Spinal cord (tissue), 10 donors: ENCODE measurements around the gene ABCB4. TPM values are rescaled to one million over a fixed set of nuclear protein-coding genes. Genes with fewer than 3 reads are reported as not detected.

Source experiments
- DNase-seq, 6 donors: peaks; one replicate each; pipeline versions ENCODE4 v3.0.0 to v3.0.0-alpha.2; 2013 to 2015; ENCODE audit warnings: low spot score in 6 of 6, low read depth in 4 of 6
- H3K27ac ChIP-seq: one replicate; pipeline ENCODE4 v1.5.1; 2013; ENCODE audit warnings: low read depth, low read length, control low read depth
- H3K27me3 ChIP-seq: one replicate; pipeline ENCODE4 v1.6.1; 2013; ENCODE audit warnings: low read length; ENCODE audit not compliant: control insufficient read depth, insufficient read depth
- H3K36me3 ChIP-seq: one replicate; pipeline ENCODE4 v1.6.1; 2013; ENCODE audit warnings: low read length; ENCODE audit not compliant: control insufficient read depth, insufficient read depth
- H3K4me1 ChIP-seq: one replicate; pipeline ENCODE4 v1.6.1; 2013; ENCODE audit warnings: low read length; ENCODE audit not compliant: control insufficient read depth, insufficient read depth
- H3K4me3 ChIP-seq: one replicate; pipeline ENCODE4 v1.5.1; 2013; ENCODE audit warnings: low read depth, low read length, control low read depth
- H3K9me3 ChIP-seq: one replicate; pipeline ENCODE4 v1.6.1; 2013; ENCODE audit warnings: low read length; ENCODE audit not compliant: control insufficient read depth, insufficient read depth
- WGBS: methylation state at CpG from one replicate; pipeline ENCODE4 v1.1.5; 2013; ENCODE audit warnings: missing lambda C conversion rate; ENCODE audit not compliant: insufficient coverage; 5-methylcytosine and 5-hydroxymethylcytosine counted together
- long read RNA-seq, 4 donors: transcript quantifications; one replicate each; lab custom pipeline, GENCODE V29; 2026
- polyA plus RNA-seq, 2 donors: library from polyadenylated mRNA; unstranded; fragments of 120-200 nt; gene quantifications; one replicate each; pipeline ENCODE4 v1.2.1, GENCODE V29; 2013; ENCODE audit not compliant: insufficient read length in 2 of 2
- total RNA-seq, 2 donors: library from RNA; depleted of rRNA in 1 of 2; stranded (reverse); fragments of 120-200 nt in 1 of 2; fragments of >200 nt in 1 of 2; gene quantifications; one replicate each; pipeline versions ENCODE4 v1.2.3 to v1.2.4, GENCODE V29; 2013 to 2014
- donor health status: healthy.

The ABCB4 gene
- total RNA-seq, result 1 to 10 TPM; 1.7 to 2.7 TPM
- polyA plus RNA-seq, result 1 to 10 TPM; 1.4 to 2.2 TPM
- long read RNA-seq, donor 1, result 0 reads
- long read RNA-seq, donor 2, result 0 reads
- long read RNA-seq, donor 3, result 0 reads
- long read RNA-seq, donor 4, result 0 reads

DNA sequence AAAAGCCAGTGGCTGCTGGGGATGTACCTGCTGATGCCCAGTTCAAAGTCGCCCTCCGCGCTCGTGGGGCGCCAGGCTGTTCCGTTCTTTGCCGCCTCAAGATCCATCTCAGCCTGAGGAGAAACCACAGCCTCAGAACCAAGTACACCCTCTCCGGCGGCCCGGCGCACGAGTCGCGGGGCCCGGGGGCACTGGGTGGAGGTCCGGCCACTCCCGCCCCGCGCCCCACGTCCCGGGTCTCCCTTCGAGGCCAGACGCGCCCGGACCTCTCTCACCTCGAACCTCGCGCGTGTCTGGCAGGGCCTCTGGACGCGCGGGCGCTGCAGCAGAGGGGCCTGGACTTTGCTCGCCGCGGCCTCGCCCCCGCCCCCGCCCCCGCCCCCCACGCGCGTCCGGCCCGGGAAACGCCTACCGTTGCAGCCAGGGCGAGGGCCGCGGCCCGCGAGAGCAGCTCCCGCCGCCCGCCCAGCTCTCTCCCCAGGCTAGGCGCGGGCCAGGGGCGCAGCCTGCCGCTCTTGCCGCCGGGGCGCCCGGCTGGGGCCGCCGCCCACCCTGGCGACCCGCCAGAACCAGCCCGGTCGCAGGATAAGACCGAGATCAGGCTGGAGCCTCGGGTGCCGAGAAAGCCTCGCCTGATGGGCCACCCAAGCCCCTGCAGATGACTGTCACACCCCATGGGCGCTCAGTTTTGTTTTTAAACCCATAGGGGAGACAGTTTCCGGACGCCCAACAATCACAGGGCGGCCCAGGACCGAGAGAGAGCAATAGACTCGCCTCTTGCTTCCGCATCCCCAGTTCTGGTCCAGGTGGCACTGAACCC lies at the start of gene ABCB4:
ABCB4 (minus strand) TSS at position 322 of the 820 bp plus-strand sequence; CDS start at position 107, 215 bp downstream.
- DNase-seq, result peak in 2 of 6 donors; percentile 39 to 59
- H3K4me3 ChIP-seq, result peak within 1 kb of the TSS; percentile 41
- peaks cover 9% of the 10 kb centered on the region for H3K4me1 ChIP-seq
- H3K27ac ChIP-seq, result no peak within 1 kb of the TSS
- peaks cover 4% of the 10 kb centered on the region for H3K27me3 ChIP-seq
- H3K9me3 ChIP-seq, result no peaks in the 10 kb centered on the region
- H3K36me3 ChIP-seq, result no peaks in the 10 kb centered on the region
- 3% methylated on average over 80 of the region's 80 CpGs for WGBS

DNA sequence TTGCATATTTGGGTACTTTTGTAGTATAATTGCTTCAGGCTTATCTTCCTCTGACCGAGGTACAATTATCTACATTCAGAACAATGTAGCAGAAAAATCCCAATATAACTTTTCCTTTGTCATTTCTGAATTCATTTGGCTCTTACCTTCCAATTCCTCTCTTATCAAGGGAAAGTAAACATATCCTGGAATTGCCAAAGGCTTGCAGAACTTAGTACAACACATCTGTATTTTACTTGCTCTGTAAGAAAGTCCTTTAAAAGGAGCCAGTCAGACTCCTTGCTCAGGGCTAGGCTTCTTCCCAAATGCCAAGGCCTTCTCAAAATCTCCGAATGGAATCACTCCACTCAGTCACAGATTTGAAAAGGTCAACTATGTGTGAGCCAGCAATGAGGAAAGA lies 43.3 kb upstream of the ABCB4 start:
- H3K36me3 ChIP-seq, result no peaks in the 10 kb centered on the region
- no peak for DNase-seq
- no CpG with 5 or more reads among the region's 2 CpGs for WGBS
- H3K27ac ChIP-seq, result no peak overlapping the region
- H3K4me1 ChIP-seq, result no peaks in the 10 kb centered on the region
- no peaks in the 10 kb centered on the region for H3K27me3 ChIP-seq
- H3K9me3 ChIP-seq, result no peaks in the 10 kb centered on the region
- no peak overlapping the region for H3K4me3 ChIP-seq

DNA sequence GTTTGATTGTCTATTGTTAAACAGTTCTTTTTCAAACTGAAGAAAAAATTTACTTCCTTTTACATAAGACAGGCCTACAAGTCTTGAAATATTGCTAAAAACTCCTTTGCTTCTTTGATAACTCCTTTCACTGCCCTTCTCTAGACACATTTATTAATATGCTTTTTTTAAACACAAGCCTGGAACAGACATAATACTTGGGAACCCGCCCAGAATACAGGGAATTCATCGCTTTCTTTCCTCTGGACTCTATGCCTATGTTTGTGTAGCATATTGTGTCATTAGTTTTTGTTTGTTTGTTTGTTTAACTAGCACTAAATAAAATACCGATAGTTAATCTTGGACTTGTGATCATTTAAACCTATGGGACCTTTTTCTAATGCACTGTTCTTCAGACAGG lies 42.4 kb upstream of the ABCB4 start:
- Histone ChIP-seq H3K4me3 (no peak overlapping the region), H3K36me3 (no peaks in the 10 kb centered on the region), H3K9me3 (no peaks in the 10 kb centered on the region), H3K27ac (no peak overlapping the region), H3K27me3 (no peaks in the 10 kb centered on the region), H3K4me1 (no peaks in the 10 kb centered on the region)
- no CpG with 5 or more reads among the region's 3 CpGs for WGBS
- DNase-seq, result no peak

DNA sequence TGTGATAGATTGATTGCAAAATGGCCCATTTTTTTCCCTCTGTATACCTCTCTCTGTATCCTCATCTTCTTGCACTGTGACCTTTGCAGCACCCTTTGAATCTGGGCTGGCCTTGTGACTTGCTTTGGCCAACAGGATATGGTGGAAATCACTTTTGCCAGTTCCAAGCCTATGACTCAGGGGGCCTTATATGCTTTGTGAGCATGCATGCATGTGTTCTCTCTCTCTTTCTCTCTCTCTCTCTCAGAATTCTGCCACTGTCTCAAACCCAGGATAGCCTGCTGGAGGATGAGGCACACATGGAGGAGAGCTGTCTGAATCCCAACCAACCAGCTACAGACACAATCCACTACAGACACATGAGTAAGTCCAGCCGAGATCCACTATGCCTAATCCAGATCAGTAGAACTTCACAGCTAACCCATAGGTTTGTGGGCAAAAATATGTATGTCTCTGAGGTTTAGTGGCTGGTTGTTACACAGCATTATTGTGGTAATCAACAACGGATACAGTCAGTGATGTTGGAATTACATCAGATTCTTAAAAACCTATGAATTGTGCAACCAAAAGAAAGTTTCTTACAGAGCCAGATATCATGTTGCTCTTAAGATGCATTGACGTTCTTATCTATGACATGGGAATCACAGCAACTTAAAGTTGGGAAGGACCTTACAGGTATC lies 41.8 kb upstream of the ABCB4 start:
- Histone ChIP-seq H3K4me1 (no peaks in the 10 kb centered on the region), H3K36me3 (no peaks in the 10 kb centered on the region), H3K9me3 (no peaks in the 10 kb centered on the region), H3K4me3 (no peak overlapping the region), H3K27me3 (no peaks in the 10 kb centered on the region), H3K27ac (no peak overlapping the region)
- no peak for DNase-seq
- 100% methylated on average over 1 of the region's 3 CpGs for WGBS

DNA sequence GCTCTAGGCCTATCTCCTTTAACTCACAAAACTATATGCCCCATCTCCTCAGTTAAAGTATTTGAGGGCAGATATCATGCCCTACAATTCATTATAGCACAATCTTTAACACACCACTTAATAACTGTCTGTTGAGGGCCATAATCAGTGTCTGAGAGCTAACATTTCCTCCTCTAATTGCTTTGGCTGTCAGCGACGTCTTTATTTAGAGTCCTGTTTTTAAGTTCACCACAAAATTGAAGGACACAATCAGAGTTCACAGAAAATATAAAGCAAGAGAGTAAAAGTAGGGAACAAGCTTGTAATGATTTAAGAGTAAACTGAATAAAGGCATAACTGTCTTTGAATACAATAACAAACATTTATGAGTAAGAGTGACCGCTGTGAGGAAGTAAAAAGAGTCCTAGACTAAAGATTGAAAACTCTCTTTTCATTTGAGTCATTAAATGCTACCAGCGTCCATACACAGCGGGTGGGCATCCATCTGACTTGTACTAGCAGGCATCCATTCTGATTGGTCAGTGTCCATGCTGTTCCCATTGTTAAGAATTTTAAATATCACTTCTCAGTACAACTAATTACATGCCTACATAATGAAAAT lies 38.4 kb upstream of the ABCB4 start:
- H3K27ac ChIP-seq, result no peak overlapping the region
- no peaks in the 10 kb centered on the region for H3K4me1 ChIP-seq
- H3K4me3 ChIP-seq, result no peak overlapping the region
- no peaks in the 10 kb centered on the region for H3K27me3 ChIP-seq
- H3K36me3 ChIP-seq, result no peaks in the 10 kb centered on the region
- WGBS, result 57% methylated on average over 2 of the region's 5 CpGs
- peak in 1 of 6 donors; percentile 23 for DNase-seq
- no peaks in the 10 kb centered on the region for H3K9me3 ChIP-seq

DNA sequence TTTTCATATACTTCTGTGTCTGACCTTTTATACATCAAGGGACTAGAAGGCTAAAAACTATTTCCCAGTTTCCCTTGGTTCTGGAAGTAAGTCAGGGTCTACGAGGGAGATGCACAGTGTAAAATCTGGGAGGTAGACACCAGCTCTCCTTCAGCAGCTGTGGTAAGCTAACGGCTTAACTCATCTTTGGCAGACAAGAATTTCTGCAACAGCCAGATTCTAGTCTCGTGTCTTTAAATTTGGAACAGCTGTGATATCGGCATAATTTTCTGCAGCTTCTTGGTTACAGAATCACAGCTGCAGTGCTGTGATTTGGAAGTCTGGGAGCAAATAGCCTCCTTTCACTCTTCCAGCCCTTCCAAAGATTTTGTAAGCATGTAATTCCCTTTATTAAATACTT lies 37.4 kb upstream of the ABCB4 start:
- H3K27me3 ChIP-seq, result no peaks in the 10 kb centered on the region
- no peaks in the 10 kb centered on the region for H3K9me3 ChIP-seq
- H3K4me3 ChIP-seq, result no peak overlapping the region
- no peaks in the 10 kb centered on the region for H3K36me3 ChIP-seq
- H3K27ac ChIP-seq, result no peak overlapping the region
- 62% methylated on average over 2 of the region's 4 CpGs for WGBS
- no peaks in the 10 kb centered on the region for H3K4me1 ChIP-seq
- peak in 2 of 6 donors; percentile 5 to 49 for DNase-seq

DNA sequence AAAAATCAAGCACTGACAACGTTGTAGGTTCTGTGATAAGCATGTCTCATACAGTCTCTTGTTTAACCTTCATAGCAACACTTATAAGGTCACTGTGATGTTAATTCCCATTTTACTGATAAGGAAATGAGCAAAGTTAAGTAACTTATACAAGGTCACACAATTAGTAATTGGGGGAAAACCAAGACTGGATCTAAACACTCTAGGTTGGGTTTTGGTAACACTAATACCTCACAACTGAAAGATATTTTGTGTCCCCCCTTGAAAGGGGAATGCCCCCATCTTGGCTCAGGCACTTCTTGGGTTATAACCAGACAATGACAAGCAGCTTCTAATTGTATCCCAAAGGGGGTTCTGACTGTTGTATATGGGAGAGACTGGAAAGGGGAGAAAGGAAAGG lies 36.0 kb upstream of the ABCB4 start:
- Histone ChIP-seq H3K4me3 (no peak overlapping the region), H3K4me1 (no peaks in the 10 kb centered on the region), H3K27me3 (no peaks in the 10 kb centered on the region), H3K36me3 (no peaks in the 10 kb centered on the region), H3K9me3 (no peaks in the 10 kb centered on the region), H3K27ac (no peak overlapping the region)
- no peak for DNase-seq
- no CpG with 5 or more reads among the region's 1 CpG for WGBS

DNA sequence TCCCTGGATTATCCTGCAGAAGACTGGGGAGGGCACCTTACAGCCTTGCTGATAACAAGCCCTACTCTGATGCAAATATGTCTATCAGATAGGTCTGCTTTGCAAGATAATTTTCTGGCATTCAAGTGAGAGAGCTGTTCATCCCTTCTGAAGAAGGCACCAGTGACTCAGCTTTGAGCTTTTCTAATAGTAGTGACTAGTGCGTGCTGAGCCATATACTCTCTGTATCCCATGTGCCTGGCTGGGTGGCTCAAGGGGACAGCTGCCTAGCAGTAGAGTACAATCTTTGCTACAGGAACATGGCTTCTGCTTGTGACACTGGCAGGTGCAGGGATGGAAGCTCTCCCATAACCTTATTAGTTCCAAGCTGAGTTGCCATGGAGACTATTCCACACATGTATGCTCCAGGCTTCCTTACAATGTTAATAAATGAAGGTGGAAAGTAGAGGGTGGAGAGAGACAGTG lies 35.0 kb upstream of the ABCB4 start:
- Histone ChIP-seq H3K4me1 (no peaks in the 10 kb centered on the region), H3K36me3 (no peaks in the 10 kb centered on the region), H3K9me3 (no peaks in the 10 kb centered on the region), H3K27me3 (no peaks in the 10 kb centered on the region), H3K27ac (no peak overlapping the region), H3K4me3 (no peak overlapping the region)
- 33% methylated on average over 1 of the region's 1 CpG for WGBS
- peak in 5 of 6 donors; percentile 13 to 95 (median 44) for DNase-seq

DNA sequence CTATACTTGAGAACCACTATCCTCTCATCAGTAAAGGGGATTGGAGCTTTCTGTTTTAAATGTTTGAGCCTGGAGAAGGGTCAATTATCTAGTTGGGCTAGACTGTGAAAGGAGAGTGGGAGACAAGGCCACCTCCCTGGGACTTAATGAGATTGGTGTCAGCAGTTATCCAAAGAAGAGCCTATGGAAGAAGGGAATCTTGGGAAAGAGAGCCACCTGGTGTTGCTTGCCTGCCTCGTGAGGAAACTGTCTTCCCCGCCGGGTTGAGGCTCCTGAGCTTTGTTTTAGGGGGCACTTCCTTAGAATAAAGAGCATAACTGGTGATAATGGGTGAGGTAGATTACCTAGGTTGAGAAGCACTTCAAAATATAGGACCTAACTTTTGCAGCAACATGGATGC lies 32.0 kb upstream of the ABCB4 start:
- Histone ChIP-seq H3K27ac (no peak overlapping the region), H3K4me1 (no peaks in the 10 kb centered on the region), H3K9me3 (no peaks in the 10 kb centered on the region), H3K36me3 (no peaks in the 10 kb centered on the region), H3K4me3 (no peak overlapping the region), H3K27me3 (no peaks in the 10 kb centered on the region)
- 43% methylated on average over 1 of the region's 3 CpGs for WGBS
- DNase-seq, result peak in 1 of 6 donors; percentile 6
